Measurements from ENCODE around the gene TUBB4A. TPM values are rescaled to one million over a fixed set of nuclear protein-coding genes. Genes with fewer than 3 reads are reported as not detected.
A peak's percentile ranks its signal among the peaks of the same experiment; 100 is the strongest.

The TUBB4A gene
- 1.8 and 4.3 TPM in 2 replicates for total RNA-seq (2013; cell fraction: nucleolus; rRNA removed)
- total RNA-seq (2014; rRNA removed) (2.5 and 2.8 TPM in 2 replicates), total RNA-seq (2014; rRNA removed; fragmentation: Illumina TruSeq; extraction: Trizol) (1.3 and 1.4 TPM in 2 replicates), total RNA-seq (2021) (22.4 and 30.4 TPM in 2 replicates), polyA plus RNA-seq (2011; rRNA removed) (0.12 and 0.29 TPM in 2 replicates), polyA plus RNA-seq (2014; fragmentation: Illumina TruSeq; extraction: Trizol) (5.9 and 7.1 TPM in 2 replicates), polyA plus RNA-seq (2014; fragmentation: Nextera tagmentation; extraction: Ambion mirVana) (under 1 TPM; 0.79 to 0.85 TPM), polyA plus RNA-seq (2014; rRNA removed) (5.1 and 7.5 TPM in 2 replicates), polyA plus RNA-seq (2016; fragmentation: Nextera tagmentation; extraction: Ambion mirVana) (10 to 100 TPM; 12.1 to 20.0 TPM), polyA minus RNA-seq (2011; rRNA and poly(A)+ RNA removed) (0.73 and 2.7 TPM in 2 replicates), Bru-seq, nascent RNA (percentile 38 among the genes with signal in this experiment), BruChase-seq, experiment 1, labeled RNA remaining after a 6-hour chase (percentile 43 among the genes with signal in this experiment), BruChase-seq, experiment 2, labeled RNA remaining after a 2-hour chase (percentile 39 among the genes with signal in this experiment)
- polyA plus RNA-seq (2011; ENCODE audit: low read depth), result 1.4 TPM
- polyA plus RNA-seq (2011; cell fraction: cytosol; rRNA removed), result 1.2 and 1.6 TPM in 2 replicates
- polyA plus RNA-seq (2011; cell fraction: nucleus; rRNA removed), result 1.1 and 2.1 TPM in 2 replicates
- 4.8 and 8.1 TPM in 2 replicates for polyA plus RNA-seq (2012)
- 3.4 and 8.4 TPM in 2 replicates for polyA minus RNA-seq (2011; cell fraction: cytosol; rRNA and poly(A)+ RNA removed)
- 1.1 and 2.9 TPM in 2 replicates for polyA minus RNA-seq (2011; cell fraction: nucleus; rRNA and poly(A)+ RNA removed)
- long read RNA-seq, experiment 1, result 0 reads
- long read RNA-seq, experiment 2, result 0 reads

DNA sequence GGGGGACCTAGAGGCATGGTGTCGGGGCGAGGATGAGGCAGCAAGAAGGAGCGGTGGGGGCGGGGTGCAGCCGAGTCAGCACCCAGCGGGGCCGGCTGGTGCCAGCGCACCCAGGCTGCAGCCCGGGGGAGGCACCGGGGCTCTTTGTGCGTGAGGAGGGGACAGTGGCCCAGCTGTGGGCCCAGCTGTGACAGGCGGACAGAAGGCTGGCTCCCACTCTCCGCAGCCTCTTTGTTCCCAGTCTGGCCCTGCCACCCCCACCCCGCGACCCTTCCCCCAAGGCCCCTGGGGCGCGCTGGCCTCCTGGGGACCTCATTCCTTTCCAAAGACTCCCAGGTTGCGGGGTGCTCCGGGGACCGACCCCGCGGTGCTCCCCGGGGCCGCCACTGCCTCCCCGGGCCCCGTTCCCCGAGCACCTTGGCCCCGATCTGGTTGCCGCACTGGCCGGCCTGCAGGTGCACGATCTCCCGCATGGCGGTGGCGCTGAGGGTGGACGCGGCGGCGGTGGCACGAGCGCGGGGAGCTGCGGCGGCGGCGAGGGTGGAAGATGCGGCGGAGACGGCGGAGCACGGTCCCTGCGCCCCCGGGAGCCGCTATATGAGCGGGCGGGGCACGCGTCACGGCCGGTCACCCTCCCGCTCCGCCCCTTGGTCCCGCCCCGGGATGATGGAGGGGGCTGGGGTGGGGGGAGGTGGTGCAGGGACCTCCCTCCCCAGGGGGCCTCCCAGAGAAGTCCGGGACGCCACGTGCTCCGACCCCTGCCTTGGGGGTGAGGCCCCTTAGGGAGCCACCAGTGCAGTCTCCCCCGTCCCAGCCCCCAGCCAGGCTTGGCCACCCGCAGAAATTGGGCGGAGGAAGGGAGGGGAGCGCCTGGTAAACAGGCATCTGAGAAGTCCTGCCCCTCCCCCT is at the start of gene TUBB4A:
Gene TUBB4A, minus strand, starts transcription at position 570 of the 909 bp plus-strand sequence. Its CDS starts 97 bp downstream, at position 473.
- peak within 1 kb of the TSS; percentile 22; the same call in 1 of the 2 replicates for H3K9ac ChIP-seq (ENCODE audit: control insufficient read depth, insufficient read depth, low read length)
- no peak for DNase-seq (ENCODE audit: low read depth, low spot score)
- TF ChIP-seq POLR2A (IDR thresholded peaks at IDR 0.05; ENCODE audit: low read depth, low read length) (peak; percentile 70), RUNX3 (IDR thresholded peaks at IDR 0.05; ENCODE audit: low read length) (no peak), ZZZ3 (IDR thresholded peaks at IDR 0.05; ENCODE audit: control insufficient read depth, insufficient read length, low read depth) (no peak), NR2F1 (conservative IDR thresholded peaks at IDR 0.05) (no peak), PAX5 (IDR thresholded peaks at IDR 0.05; ENCODE audit: borderline replicate concordance, low read depth, low read length) (peak; percentile 85), BACH1 (IDR thresholded peaks at IDR 0.05; ENCODE audit: borderline replicate concordance) (0 out of 2 replicates have a peak, but pooled peaks have one; percentile 19)
- TF ChIP-seq, protein P1, sequence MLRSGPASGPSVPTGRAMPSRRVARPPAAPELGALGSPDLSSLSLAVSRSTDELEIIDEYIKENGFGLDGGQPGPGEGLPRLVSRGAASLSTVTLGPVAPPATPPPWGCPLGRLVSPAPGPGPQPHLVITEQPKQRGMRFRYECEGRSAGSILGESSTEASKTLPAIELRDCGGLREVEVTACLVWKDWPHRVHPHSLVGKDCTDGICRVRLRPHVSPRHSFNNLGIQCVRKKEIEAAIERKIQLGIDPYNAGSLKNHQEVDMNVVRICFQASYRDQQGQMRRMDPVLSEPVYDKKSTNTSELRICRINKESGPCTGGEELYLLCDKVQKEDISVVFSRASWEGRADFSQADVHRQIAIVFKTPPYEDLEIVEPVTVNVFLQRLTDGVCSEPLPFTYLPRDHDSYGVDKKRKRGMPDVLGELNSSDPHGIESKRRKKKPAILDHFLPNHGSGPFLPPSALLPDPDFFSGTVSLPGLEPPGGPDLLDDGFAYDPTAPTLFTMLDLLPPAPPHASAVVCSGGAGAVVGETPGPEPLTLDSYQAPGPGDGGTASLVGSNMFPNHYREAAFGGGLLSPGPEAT (IDR thresholded peaks at IDR 0.05; ENCODE audit: low read depth), result no peak
- TF ChIP-seq, protein P2, sequence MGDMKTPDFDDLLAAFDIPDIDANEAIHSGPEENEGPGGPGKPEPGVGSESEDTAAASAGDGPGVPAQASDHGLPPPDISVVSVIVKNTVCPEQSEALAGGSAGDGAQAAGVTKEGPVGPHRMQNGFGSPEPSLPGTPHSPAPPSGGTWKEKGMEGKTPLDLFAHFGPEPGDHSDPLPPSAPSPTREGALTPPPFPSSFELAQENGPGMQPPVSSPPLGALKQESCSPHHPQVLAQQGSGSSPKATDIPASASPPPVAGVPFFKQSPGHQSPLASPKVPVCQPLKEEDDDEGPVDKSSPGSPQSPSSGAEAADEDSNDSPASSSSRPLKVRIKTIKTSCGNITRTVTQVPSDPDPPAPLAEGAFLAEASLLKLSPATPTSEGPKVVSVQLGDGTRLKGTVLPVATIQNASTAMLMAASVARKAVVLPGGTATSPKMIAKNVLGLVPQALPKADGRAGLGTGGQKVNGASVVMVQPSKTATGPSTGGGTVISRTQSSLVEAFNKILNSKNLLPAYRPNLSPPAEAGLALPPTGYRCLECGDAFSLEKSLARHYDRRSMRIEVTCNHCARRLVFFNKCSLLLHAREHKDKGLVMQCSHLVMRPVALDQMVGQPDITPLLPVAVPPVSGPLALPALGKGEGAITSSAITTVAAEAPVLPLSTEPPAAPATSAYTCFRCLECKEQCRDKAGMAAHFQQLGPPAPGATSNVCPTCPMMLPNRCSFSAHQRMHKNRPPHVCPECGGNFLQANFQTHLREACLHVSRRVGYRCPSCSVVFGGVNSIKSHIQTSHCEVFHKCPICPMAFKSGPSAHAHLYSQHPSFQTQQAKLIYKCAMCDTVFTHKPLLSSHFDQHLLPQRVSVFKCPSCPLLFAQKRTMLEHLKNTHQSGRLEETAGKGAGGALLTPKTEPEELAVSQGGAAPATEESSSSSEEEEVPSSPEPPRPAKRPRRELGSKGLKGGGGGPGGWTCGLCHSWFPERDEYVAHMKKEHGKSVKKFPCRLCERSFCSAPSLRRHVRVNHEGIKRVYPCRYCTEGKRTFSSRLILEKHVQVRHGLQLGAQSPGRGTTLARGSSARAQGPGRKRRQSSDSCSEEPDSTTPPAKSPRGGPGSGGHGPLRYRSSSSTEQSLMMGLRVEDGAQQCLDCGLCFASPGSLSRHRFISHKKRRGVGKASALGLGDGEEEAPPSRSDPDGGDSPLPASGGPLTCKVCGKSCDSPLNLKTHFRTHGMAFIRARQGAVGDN (IDR thresholded peaks at IDR 0.05), result no peak
- TF ChIP-seq, protein P3, sequence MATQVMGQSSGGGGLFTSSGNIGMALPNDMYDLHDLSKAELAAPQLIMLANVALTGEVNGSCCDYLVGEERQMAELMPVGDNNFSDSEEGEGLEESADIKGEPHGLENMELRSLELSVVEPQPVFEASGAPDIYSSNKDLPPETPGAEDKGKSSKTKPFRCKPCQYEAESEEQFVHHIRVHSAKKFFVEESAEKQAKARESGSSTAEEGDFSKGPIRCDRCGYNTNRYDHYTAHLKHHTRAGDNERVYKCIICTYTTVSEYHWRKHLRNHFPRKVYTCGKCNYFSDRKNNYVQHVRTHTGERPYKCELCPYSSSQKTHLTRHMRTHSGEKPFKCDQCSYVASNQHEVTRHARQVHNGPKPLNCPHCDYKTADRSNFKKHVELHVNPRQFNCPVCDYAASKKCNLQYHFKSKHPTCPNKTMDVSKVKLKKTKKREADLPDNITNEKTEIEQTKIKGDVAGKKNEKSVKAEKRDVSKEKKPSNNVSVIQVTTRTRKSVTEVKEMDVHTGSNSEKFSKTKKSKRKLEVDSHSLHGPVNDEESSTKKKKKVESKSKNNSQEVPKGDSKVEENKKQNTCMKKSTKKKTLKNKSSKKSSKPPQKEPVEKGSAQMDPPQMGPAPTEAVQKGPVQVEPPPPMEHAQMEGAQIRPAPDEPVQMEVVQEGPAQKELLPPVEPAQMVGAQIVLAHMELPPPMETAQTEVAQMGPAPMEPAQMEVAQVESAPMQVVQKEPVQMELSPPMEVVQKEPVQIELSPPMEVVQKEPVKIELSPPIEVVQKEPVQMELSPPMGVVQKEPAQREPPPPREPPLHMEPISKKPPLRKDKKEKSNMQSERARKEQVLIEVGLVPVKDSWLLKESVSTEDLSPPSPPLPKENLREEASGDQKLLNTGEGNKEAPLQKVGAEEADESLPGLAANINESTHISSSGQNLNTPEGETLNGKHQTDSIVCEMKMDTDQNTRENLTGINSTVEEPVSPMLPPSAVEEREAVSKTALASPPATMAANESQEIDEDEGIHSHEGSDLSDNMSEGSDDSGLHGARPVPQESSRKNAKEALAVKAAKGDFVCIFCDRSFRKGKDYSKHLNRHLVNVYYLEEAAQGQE (IDR thresholded peaks at IDR 0.05; ENCODE audit: low read depth, low read length), result no peak

More for the DNA sequence above, at the start of gene TUBB4A:
- H3K27ac ChIP-seq (ENCODE audit: control insufficient read depth, insufficient read depth), result no peak within 1 kb of the TSS
- CTCF ChIA-PET, result interaction anchor here (0.6 to 1.7 kb wide), 6 partner anchors 14 to 454 kb away, joined by 3 to 5 read pairs (median 3); partner anchors contain the start of gene DENND1C
- peak within 1 kb of the TSS; percentile 87 for H3K4me2 ChIP-seq (ENCODE audit: control insufficient read depth, insufficient read depth)
- RAD21 ChIA-PET (ENCODE audit: unreplicated experiment), result interaction anchor here (1.2 to 3.5 kb wide), 2 partner anchors 20 to 376 kb away, joined by 4 to 18 read pairs; partner anchors contain the start of gene DENND1C
- intact Hi-C loops (cut with micrococcal nuclease; ENCODE audit: unreplicated experiment) (loop anchor here (10.0 kb wide), 2 partner anchors 107 to 337 kb away; partner anchors contain the start of gene GTF2F1), in situ Hi-C loops (cut with MboI) (no loop called here)
- no peaks in the 10 kb centered on the region for H3K36me3 ChIP-seq (ENCODE audit: control insufficient read depth in 2 of 2, insufficient read depth in 2 of 2, low read length in 1 of 2)
- peaks cover 0 to 2% of the 10 kb centered on the region in 2 experiments; a peak in 3 of 4 replicates for H3K27me3 ChIP-seq (replicated peaks in 1 of 2; ENCODE audit: control insufficient read depth in 2 of 2, insufficient read depth in 2 of 2, low read length in 1 of 2)
- FAIRE-seq (no peak), ATAC-seq (peak; percentile 77)
- peaks cover 2% of the 10 kb centered on the region for H3K4me1 ChIP-seq (ENCODE audit: control insufficient read depth, insufficient read depth, low read length)
- no TSS peak for BruUV-seq (replicated peaks)
- 2% methylated on average over 19 of the region's 71 CpGs for WGBS (ENCODE audit: insufficient coverage, insufficient replicate concordance, low lambda C conversion rate, missing lambda C conversion rate)
- peak within 1 kb of the TSS; percentile 71 for H3K4me3 ChIP-seq
- SMC1A ChIA-PET (ENCODE audit: uncharacterized antibody, unreplicated experiment), result interaction anchor here (1.0 kb wide), 1 partner anchor 21 kb away, joined by 3 read pairs; the partner anchor contains the start of gene DENND1C
- H4K20me1 ChIP-seq (ENCODE audit: control insufficient read depth, insufficient read depth), result no peaks in the 10 kb centered on the region
- H3K9me3 ChIP-seq (replicated peaks; ENCODE audit: control insufficient read depth, insufficient read depth, low read length), result no peaks in the 10 kb centered on the region
- no peaks in the 10 kb centered on the region for H3K79me2 ChIP-seq (ENCODE audit: control insufficient read depth, insufficient read depth, low read length)
- peak within 1 kb of the TSS; percentile 72 for H2AFZ ChIP-seq (ENCODE audit: control insufficient read depth, low read depth, low read length)
- POLR2A ChIA-PET, result interaction anchor here (0.6 to 0.7 kb wide), 2 partner anchors 39 to 97 kb away, joined by 3 to 5 read pairs; no protein-coding TSS in a partner anchor

Data from GM12878 (cell line).